ENCODE data around the gene THAP10.

DNA sequence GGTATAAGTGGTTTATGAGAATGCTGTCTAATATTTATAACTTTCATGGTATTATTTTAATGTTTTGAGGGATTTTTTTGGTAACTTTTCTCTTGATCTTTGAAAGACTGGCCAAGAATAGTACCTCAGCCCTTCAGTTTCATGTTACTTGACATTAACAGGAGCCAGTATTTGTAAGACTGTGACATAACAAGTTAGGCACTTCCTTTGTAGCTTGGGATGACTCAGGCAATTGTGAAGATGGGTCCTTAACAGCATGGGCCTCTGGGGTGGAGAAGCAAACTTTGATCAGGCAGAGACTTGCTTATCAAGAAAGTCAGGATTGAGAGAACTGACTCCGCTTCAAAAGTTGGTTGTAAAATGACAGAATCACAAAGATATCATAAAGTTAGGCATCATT lies 9.9 kb upstream of the THAP10 start:
- TF ChIP-seq, protein P1, sequence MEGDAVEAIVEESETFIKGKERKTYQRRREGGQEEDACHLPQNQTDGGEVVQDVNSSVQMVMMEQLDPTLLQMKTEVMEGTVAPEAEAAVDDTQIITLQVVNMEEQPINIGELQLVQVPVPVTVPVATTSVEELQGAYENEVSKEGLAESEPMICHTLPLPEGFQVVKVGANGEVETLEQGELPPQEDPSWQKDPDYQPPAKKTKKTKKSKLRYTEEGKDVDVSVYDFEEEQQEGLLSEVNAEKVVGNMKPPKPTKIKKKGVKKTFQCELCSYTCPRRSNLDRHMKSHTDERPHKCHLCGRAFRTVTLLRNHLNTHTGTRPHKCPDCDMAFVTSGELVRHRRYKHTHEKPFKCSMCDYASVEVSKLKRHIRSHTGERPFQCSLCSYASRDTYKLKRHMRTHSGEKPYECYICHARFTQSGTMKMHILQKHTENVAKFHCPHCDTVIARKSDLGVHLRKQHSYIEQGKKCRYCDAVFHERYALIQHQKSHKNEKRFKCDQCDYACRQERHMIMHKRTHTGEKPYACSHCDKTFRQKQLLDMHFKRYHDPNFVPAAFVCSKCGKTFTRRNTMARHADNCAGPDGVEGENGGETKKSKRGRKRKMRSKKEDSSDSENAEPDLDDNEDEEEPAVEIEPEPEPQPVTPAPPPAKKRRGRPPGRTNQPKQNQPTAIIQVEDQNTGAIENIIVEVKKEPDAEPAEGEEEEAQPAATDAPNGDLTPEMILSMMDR (IDR thresholded peaks at IDR 0.05; ENCODE audit: poor library complexity, severe bottlenecking), result no peak
- TF ChIP-seq MXI1 (conservative IDR thresholded peaks at IDR 0.05; ENCODE audit: poor library complexity, severe bottlenecking) (no peak), POLR2AphosphoS5 (IDR thresholded peaks at IDR 0.05) (no peak), SMC3 (conservative IDR thresholded peaks at IDR 0.05; ENCODE audit: poor library complexity) (no peak), EZH2 (IDR thresholded peaks at IDR 0.05; ENCODE audit: borderline replicate concordance, insufficient read depth, low read length, poor library complexity, severe bottlenecking) (no peak), EP300 (conservative IDR thresholded peaks at IDR 0.05; ENCODE audit: poor library complexity, severe bottlenecking) (no peak)
- TF ChIP-seq, protein P2, sequence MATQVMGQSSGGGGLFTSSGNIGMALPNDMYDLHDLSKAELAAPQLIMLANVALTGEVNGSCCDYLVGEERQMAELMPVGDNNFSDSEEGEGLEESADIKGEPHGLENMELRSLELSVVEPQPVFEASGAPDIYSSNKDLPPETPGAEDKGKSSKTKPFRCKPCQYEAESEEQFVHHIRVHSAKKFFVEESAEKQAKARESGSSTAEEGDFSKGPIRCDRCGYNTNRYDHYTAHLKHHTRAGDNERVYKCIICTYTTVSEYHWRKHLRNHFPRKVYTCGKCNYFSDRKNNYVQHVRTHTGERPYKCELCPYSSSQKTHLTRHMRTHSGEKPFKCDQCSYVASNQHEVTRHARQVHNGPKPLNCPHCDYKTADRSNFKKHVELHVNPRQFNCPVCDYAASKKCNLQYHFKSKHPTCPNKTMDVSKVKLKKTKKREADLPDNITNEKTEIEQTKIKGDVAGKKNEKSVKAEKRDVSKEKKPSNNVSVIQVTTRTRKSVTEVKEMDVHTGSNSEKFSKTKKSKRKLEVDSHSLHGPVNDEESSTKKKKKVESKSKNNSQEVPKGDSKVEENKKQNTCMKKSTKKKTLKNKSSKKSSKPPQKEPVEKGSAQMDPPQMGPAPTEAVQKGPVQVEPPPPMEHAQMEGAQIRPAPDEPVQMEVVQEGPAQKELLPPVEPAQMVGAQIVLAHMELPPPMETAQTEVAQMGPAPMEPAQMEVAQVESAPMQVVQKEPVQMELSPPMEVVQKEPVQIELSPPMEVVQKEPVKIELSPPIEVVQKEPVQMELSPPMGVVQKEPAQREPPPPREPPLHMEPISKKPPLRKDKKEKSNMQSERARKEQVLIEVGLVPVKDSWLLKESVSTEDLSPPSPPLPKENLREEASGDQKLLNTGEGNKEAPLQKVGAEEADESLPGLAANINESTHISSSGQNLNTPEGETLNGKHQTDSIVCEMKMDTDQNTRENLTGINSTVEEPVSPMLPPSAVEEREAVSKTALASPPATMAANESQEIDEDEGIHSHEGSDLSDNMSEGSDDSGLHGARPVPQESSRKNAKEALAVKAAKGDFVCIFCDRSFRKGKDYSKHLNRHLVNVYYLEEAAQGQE (IDR thresholded peaks at IDR 0.05; ENCODE audit: borderline replicate concordance), result no peak

Data from neural cell (in vitro differentiated cells).